CD4-positive, CD25-positive, alpha-beta regulatory T cell (primary cell): ENCODE results near the gene BFSP1. TPM values are rescaled to one million over a fixed set of nuclear protein-coding genes. Genes with fewer than 3 reads are reported as not detected.

Source experiments
- ATAC-seq, 2 donors: fragments of 150-1000 bp; cut with Tn5 transposase; one replicate each; pipeline ENCODE4 v1.10.0; 2021; ENCODE audit warnings: low read depth in 2 of 2, moderate number of reproducible peaks in 2 of 2, moderate library complexity in 1 of 2
- DNase-seq, 3 donors: peaks; one replicate each; pipeline versions ENCODE4 v3.0.0 to v3.0.0-alpha.2; 2012 to 2022; ENCODE audit warnings: mixed read lengths in 1 of 3
- H3K27ac ChIP-seq: one replicate; pipeline ENCODE4 v1.7.0; 2013; ENCODE audit warnings: mild to moderate bottlenecking, low read length; ENCODE audit not compliant: insufficient read depth, poor library complexity, severe bottlenecking
- H3K27me3 ChIP-seq: one replicate; pipeline ENCODE4 v1.7.0; 2013; ENCODE audit warnings: low read length; ENCODE audit not compliant: control insufficient read depth, insufficient read depth
- H3K36me3 ChIP-seq: one replicate; pipeline ENCODE4 v1.7.0; 2013; ENCODE audit warnings: mild to moderate bottlenecking, low read length, moderate library complexity; ENCODE audit not compliant: control insufficient read depth, insufficient read depth
- H3K4me1 ChIP-seq: 2 replicates; pipeline ENCODE4 v1.7.0; 2013; ENCODE audit warnings: mild to moderate bottlenecking, low read length; ENCODE audit not compliant: insufficient read depth, control insufficient read depth, poor library complexity, severe bottlenecking
- H3K4me3 ChIP-seq: one replicate; pipeline ENCODE4 v1.7.0; 2013; ENCODE audit warnings: low read depth, mild to moderate bottlenecking, low read length, moderate library complexity
- H3K9me3 ChIP-seq, 2 experiments: 1 replicate in 1 of 2; 2 replicates in 1 of 2; pipeline ENCODE4 v1.7.0; 2013; ENCODE audit warnings: low read length in 2 of 2, mild to moderate bottlenecking in 1 of 2, moderate library complexity in 1 of 2; ENCODE audit not compliant: control insufficient read depth in 2 of 2
- H3K27ac Mint-ChIP-seq, 3 donors: one replicate each; pipeline ENCODE4 v1.8.0; 2020 to 2022; ENCODE audit warnings: mild to moderate bottlenecking in 3 of 3, mixed read lengths in 3 of 3, moderate library complexity in 2 of 3
- H3K27me3 Mint-ChIP-seq: one replicate; pipeline ENCODE4 v1.8.0; 2022; ENCODE audit warnings: mild to moderate bottlenecking, mixed read lengths
- H3K36me3 Mint-ChIP-seq: one replicate; pipeline ENCODE4 v1.8.0; 2020; ENCODE audit warnings: mixed read lengths
- H3K4me1 Mint-ChIP-seq, 4 donors: one replicate each; pipeline ENCODE4 v1.8.0; 2020 to 2022; ENCODE audit warnings: mixed read lengths in 4 of 4, mild to moderate bottlenecking in 1 of 4
- H3K4me3 Mint-ChIP-seq, 4 donors: one replicate each; pipeline ENCODE4 v1.8.0; 2020 to 2022; ENCODE audit warnings: mild to moderate bottlenecking in 4 of 4, mixed read lengths in 4 of 4, moderate library complexity in 3 of 4
- H3K9me3 Mint-ChIP-seq, 7 donors: one replicate each; pipeline ENCODE4 v1.8.0; 2020 to 2022; ENCODE audit warnings: mixed read lengths in 7 of 7, mild to moderate bottlenecking in 3 of 7, moderate library complexity in 2 of 7
- polyA plus RNA-seq, 4 donors: library from polyadenylated mRNA; unstranded; fragments of 300-500 nt; fragmentation: Illumina TruSeq; gene quantifications; one replicate each; pipeline ENCODE4 v1.2.3, GENCODE V29; 2021
- total RNA-seq: library from RNA; stranded (reverse); gene quantifications from one replicate; pipeline ENCODE4 v1.2.3, GENCODE V29; 2022

Gene BFSP1
- total and polyA plus RNA-seq, 5 donors from 2014 or later: 0.12 to 0.39 TPM; not detected in 3

DNA sequence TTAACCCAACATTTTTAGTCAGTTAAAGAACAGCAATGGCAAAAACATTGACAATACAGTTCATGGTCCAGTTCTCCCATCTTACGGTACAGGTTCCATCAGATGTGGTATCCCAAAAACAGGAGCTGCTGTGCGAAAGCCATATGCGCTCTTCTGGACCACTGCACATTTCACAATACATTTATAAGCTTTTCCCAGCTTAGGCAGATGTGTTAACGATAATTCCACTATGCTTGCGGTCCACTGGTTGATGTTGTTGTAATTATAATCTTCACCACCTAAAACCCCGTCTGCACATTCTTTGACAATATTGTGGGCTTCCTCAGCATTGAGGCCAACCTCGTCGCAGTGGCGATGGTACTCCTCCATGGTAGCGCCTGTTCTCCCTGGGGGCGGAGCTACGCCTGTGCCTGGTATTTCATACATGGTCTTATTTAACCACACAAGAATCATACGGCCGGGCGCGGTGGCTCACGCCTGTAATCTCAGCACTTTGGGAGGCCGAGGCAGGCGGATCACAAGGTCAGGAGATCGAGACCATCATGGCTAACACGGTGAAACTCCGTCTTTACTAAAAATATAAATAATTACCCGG is 52.0 kb downstream of the BFSP1 start:
- DNase-seq (no peak), ATAC-seq (no peak)
- Mint-ChIP-seq H3K27ac (no peak overlapping the region), H3K4me1 (no peaks in the 10 kb centered on the region), H3K4me3 (no peak overlapping the region), H3K9me3 (peaks cover 0 to 3% (median 0%) of the 10 kb centered on the region in 7 donors), H3K27me3 (no peaks in the 10 kb centered on the region), H3K36me3 (no peaks in the 10 kb centered on the region)
- no peaks in the 10 kb centered on the region for H3K4me1 ChIP-seq
- H3K36me3 ChIP-seq: no peaks in the 10 kb centered on the region
- H3K27ac ChIP-seq: no peak overlapping the region
- H3K4me3 ChIP-seq: no peak overlapping the region
- no peaks in the 10 kb centered on the region for H3K9me3 ChIP-seq
- peaks cover 2% of the 10 kb centered on the region for H3K27me3 ChIP-seq

- Mint-ChIP-seq H3K27me3 (peaks cover 5% of the 10 kb centered on the region), H3K9me3 (peaks cover 0 to 3% (median 0%) of the 10 kb centered on the region in 7 donors), H3K36me3 (no peaks in the 10 kb centered on the region), H3K27ac (no peak overlapping the region), H3K4me3 (no peak overlapping the region), H3K4me1 (no peaks in the 10 kb centered on the region)
- no peaks in the 10 kb centered on the region for H3K4me1 ChIP-seq
- no peak overlapping the region for H3K27ac ChIP-seq
- H3K36me3 ChIP-seq: no peaks in the 10 kb centered on the region
- no peak overlapping the region for H3K4me3 ChIP-seq
- no peaks in the 10 kb centered on the region for H3K27me3 ChIP-seq
- no peak for DNase-seq
- H3K9me3 ChIP-seq: no peaks in the 10 kb centered on the region
- no peak for ATAC-seq
These were observed 57.5 kb downstream of the BFSP1 start for GRCh38 chr20:17473659-17474058.

- Histone ChIP-seq H3K9me3 (no peaks in the 10 kb centered on the region), H3K36me3 (no peaks in the 10 kb centered on the region), H3K27ac (no peak overlapping the region), H3K4me3 (no peak overlapping the region), H3K4me1 (no peaks in the 10 kb centered on the region), H3K27me3 (no peaks in the 10 kb centered on the region)
- no peak for ATAC-seq
- Mint-ChIP-seq H3K4me1 (no peaks in the 10 kb centered on the region), H3K4me3 (no peak overlapping the region), H3K27ac (no peak overlapping the region), H3K27me3 (peaks cover 5% of the 10 kb centered on the region), H3K36me3 (no peaks in the 10 kb centered on the region), H3K9me3 (peaks cover 0 to 3% (median 0%) of the 10 kb centered on the region in 7 donors)
- no peak for DNase-seq
These were observed 59.5 kb downstream of the BFSP1 start for GRCh38 chr20:17471606-17472187.

DNA sequence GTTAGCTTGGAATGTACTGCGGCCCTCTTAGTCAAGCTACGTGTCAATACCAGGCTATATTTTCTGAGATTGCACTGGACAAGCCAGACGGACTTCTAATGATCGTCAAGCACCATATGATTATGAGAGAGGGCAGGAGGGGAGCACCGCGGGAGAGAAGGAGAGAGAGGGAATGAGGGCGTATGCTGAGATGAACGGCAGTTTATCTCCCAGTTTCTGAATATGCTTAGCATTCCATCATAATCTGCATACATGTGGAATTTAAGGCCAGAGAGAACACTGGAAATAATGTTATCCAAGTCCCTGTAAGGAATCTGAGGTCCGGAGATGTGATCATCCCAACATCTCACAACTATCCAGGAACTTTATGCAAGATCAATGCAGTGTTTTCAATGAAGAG is 60.2 kb downstream of the BFSP1 start:
- peaks cover 0 to 3% (median 0%) of the 10 kb centered on the region in 7 donors for H3K9me3 Mint-ChIP-seq
- no peak overlapping the region for H3K27ac ChIP-seq
- no peak overlapping the region for H3K27ac Mint-ChIP-seq
- H3K4me1 Mint-ChIP-seq: no peaks in the 10 kb centered on the region
- no peaks in the 10 kb centered on the region for H3K9me3 ChIP-seq
- H3K27me3 Mint-ChIP-seq: peaks cover 5% of the 10 kb centered on the region
- no peaks in the 10 kb centered on the region for H3K4me1 ChIP-seq
- H3K4me3 ChIP-seq: no peak overlapping the region
- no peaks in the 10 kb centered on the region for H3K36me3 Mint-ChIP-seq
- H3K4me3 Mint-ChIP-seq: no peak overlapping the region
- ATAC-seq (no peak), DNase-seq (no peak)
- no peaks in the 10 kb centered on the region for H3K27me3 ChIP-seq
- no peaks in the 10 kb centered on the region for H3K36me3 ChIP-seq

DNA sequence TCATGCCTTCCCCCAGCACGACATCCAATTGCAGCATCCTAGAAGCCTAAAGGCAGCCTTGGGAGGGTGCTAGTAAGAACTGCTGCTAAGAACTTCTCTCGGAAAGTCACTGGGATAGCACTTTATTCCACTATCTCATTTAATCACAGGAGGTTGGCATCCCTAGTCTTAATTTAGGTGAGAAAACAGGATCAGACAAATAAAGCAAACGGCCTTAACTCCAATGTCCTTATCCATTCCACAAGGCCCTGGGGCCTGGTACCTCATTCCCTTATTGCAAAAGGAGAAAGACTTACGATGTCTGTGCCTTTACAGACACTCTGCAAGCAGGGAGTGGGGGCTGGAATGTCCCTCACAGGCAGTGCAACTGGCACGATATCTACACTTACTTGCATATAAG is 60.7 kb downstream of the BFSP1 start:
- H3K4me1 ChIP-seq: no peaks in the 10 kb centered on the region
- peaks cover 5% of the 10 kb centered on the region for H3K27me3 Mint-ChIP-seq
- H3K27ac Mint-ChIP-seq: no peak overlapping the region
- H3K36me3 Mint-ChIP-seq: no peaks in the 10 kb centered on the region
- H3K9me3 Mint-ChIP-seq: peaks cover 0 to 3% (median 0%) of the 10 kb centered on the region in 7 donors
- H3K4me3 Mint-ChIP-seq: no peak overlapping the region
- no peak overlapping the region for H3K4me3 ChIP-seq
- ATAC-seq (no peak), DNase-seq (no peak)
- no peaks in the 10 kb centered on the region for H3K4me1 Mint-ChIP-seq
- H3K27ac ChIP-seq: no peak overlapping the region
- H3K27me3 ChIP-seq: no peaks in the 10 kb centered on the region
- H3K9me3 ChIP-seq: no peaks in the 10 kb centered on the region
- H3K36me3 ChIP-seq: no peaks in the 10 kb centered on the region

DNA sequence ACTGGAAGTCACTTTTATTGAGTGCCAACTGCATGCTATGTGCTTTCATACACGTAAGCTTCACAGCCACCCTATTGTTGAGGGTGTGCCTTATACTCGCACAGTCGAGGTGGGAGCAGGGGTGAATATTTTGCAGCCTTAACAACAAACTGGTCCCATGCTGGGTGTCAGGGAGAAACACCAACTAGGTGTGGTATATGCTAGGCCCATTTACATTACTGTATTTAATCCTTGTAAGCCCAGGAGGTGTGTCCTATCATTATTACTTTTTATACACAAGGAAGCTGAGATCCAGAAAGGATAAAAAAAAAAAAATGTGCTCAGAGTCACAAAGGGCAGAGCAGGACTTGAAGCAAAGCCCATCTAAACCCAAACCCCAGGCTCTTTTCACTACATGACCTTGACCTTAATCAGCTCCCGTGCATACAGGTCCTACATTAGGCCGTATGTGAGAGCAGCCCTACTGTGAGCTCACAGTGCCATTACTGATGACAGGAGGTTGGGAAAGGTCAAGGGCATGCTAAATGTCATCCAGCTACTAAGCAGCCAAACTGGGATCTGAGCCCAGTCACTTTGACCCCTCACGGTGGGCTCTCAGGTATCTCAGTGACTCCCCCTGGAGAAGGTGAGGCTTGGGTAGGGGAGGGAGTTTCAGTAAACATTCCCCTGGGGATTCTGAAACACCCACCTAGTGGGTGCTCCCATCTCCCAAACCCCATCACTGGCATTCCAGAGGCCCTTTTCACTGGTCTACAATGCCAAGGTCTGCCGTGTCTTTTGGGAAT is 61.7 kb downstream of the BFSP1 start:
- DNase-seq: no peak
- Mint-ChIP-seq H3K27ac (no peak overlapping the region), H3K36me3 (no peaks in the 10 kb centered on the region), H3K4me1 (no peaks in the 10 kb centered on the region), H3K27me3 (peaks cover 5% of the 10 kb centered on the region), H3K9me3 (peaks cover 0 to under 1% (median 0%) of the 10 kb centered on the region in 7 donors), H3K4me3 (no peak overlapping the region)
- Histone ChIP-seq H3K36me3 (no peaks in the 10 kb centered on the region), H3K4me3 (no peak overlapping the region), H3K27ac (no peak overlapping the region), H3K4me1 (no peaks in the 10 kb centered on the region), H3K9me3 (no peaks in the 10 kb centered on the region), H3K27me3 (no peaks in the 10 kb centered on the region)
- no peak for ATAC-seq

GRCh38 chr20:17468073-17468840 is 62.9 kb downstream of the BFSP1 start:
- H3K36me3 ChIP-seq: no peaks in the 10 kb centered on the region
- no peak overlapping the region for H3K4me3 ChIP-seq
- Mint-ChIP-seq H3K4me1 (no peaks in the 10 kb centered on the region), H3K4me3 (no peak overlapping the region), H3K27ac (no peak overlapping the region), H3K27me3 (peaks cover 5% of the 10 kb centered on the region), H3K36me3 (no peaks in the 10 kb centered on the region), H3K9me3 (peaks cover 0 to 2% (median 0%) of the 10 kb centered on the region in 7 donors)
- ATAC-seq (no peak), DNase-seq (no peak)
- no peak overlapping the region for H3K27ac ChIP-seq
- H3K27me3 ChIP-seq: no peaks in the 10 kb centered on the region
- no peaks in the 10 kb centered on the region for H3K9me3 ChIP-seq
- no peaks in the 10 kb centered on the region for H3K4me1 ChIP-seq
